RWPE1 (cell line): Measurements from ENCODE around the gene PCDHA6.
"Not testable (repeated sequence)": the region's sequence is repeated elsewhere in the genome, so short reads cannot be mapped to it uniquely, and the experiment has no call there.

ENCODE experiments used
- CTCF ChIA-PET: fragments of 350-600 bp; sonication (Branson Sonifier 250); formaldehyde crosslinking; extraction: SDS; loops from one replicate; lab custom pipeline; 2021; lab: Yijun Ruan, JAX
- POLR2A ChIA-PET: fragments of 400-600 bp; formaldehyde crosslinking; extraction: SDS; loops from one replicate; lab custom pipeline; 2020; ENCODE audit warnings: antibody characterized with exemption; ENCODE audit not compliant: low non-redundant PET; lab: Yijun Ruan, JAX
- DNase-seq: peaks from one replicate; pipeline ENCODE4 v3.0.0; 2012; ENCODE audit warnings: low spot score
- H3K27ac ChIP-seq: fragments of 450-650 bp; 2 replicates; pipeline ENCODE4 v1.5.1; 2017
- CTCF ChIP-seq: fragments of 450-650 bp; conservative IDR thresholded peaks from 2 replicates; pipeline ENCODE4 v1.5.1; 2017; ENCODE audit warnings: low read depth, mild to moderate bottlenecking

The PCDHA6 gene

GRCh38 chr5:140875085-140876065 lies 47.6 kb downstream of the PCDHA6 start, which contains the start of gene PCDHA12:
Gene PCDHA12 (plus strand): TSS chr5:140875308. CDS start chr5:140875473, 165 bp downstream.
- CTCF ChIA-PET = interaction anchor here (0.6 to 2.5 kb wide), 9 partner anchors 16 to 192 kb away, joined by 3 to 21 read pairs (median 4); partner anchors contain the start of gene PCDHAC1
- POLR2A ChIA-PET = no interaction called here
- no peak within 1 kb of the TSS for H3K27ac ChIP-seq

GRCh38 chr5:140876541-140877261 lies 48.9 kb downstream of the PCDHA6 start:
- H3K27ac ChIP-seq, DNase-seq, POLR2A ChIA-PET: not testable (repeated sequence)
- CTCF ChIA-PET = interaction anchor here (0.6 to 2.5 kb wide), 4 partner anchors 122 to 452 kb away, joined by 3 to 21 read pairs (median 4); no protein-coding TSS in a partner anchor

More at GRCh38 chr5:140875085-140876065, 47.6 kb downstream of the PCDHA6 start, which contains the start of gene PCDHA12:
- peak; percentile 54 for DNase-seq
- peak; percentile 12; the same call in 1 of the 2 replicates for TF ChIP-seq CTCF

GRCh38 chr5:140877262-140877581 lies 49.5 kb downstream of the PCDHA6 start:
- CTCF ChIA-PET = interaction anchor here (1.0 kb wide), 1 partner anchor 451 kb away, joined by 5 read pairs; no protein-coding TSS in a partner anchor
- no peak for TF ChIP-seq CTCF
- H3K27ac ChIP-seq = no peak overlapping the region
- DNase-seq = no peak
- POLR2A ChIA-PET = no interaction called here
